B cell (primary cell): Measurements from ENCODE around the gene TLR9. TPM values are rescaled to one million over a fixed set of nuclear protein-coding genes. Genes with fewer than 3 reads are reported as not detected.

Source experiments
- ATAC-seq: fragments of 200-7000 bp; cut with Tn5 transposase; one replicate; pipeline ENCODE4 v1.10.0; 2021; ENCODE audit warnings: low read depth, mild to moderate bottlenecking, moderate number of reproducible peaks, moderate library complexity
- CTCF ChIA-PET: fragments of 350-600 bp; sonication (Branson Sonifier 250); formaldehyde crosslinking; loops from one replicate; lab custom pipeline; 2021; ENCODE audit warnings: antibody characterized with exemption, inconsistent platforms; lab: Charles Lee
- POLR2A ChIA-PET: fragments of 350-600 bp; sonication (Branson Sonifier 250); formaldehyde crosslinking; loops from one replicate; lab custom pipeline; 2021; ENCODE audit warnings: antibody characterized with exemption; lab: Charles Lee
- DNase-seq: peaks from one replicate; pipeline ENCODE4 v3.0.0; 2013
- H2AFZ ChIP-seq: 2 replicates; pipeline ENCODE4 v1.6.1; 2012; ENCODE audit warnings: mild to moderate bottlenecking, low read depth, low read length; ENCODE audit not compliant: insufficient read depth, poor library complexity, severe bottlenecking
- H3K27ac ChIP-seq, 2 donors: 1 replicate in 1 of 2; 2 replicates in 1 of 2; pipeline ENCODE4 v1.5.1; 2012 to 2013; ENCODE audit warnings: low read length in 2 of 2, mild to moderate bottlenecking in 2 of 2, moderate library complexity in 1 of 2
- H3K27me3 ChIP-seq, 4 experiments: fragments of 200-600 bp in 1 of 4; sonication (generic) in 1 of 4; replicated peaks in 1 of 4; 1 replicate in 2 of 4; 2 replicates in 2 of 4; pipeline versions ENCODE4 v1.6.1 to v1.7.0; 2013 to 2016; ENCODE audit warnings: low read length in 3 of 4, mild to moderate bottlenecking in 2 of 4, mixed read lengths in 1 of 4, moderate library complexity in 1 of 4; ENCODE audit not compliant: insufficient read depth in 4 of 4, control insufficient read depth in 3 of 4; ENCODE audit errors: control extremely low read depth in 1 of 4
- H3K36me3 ChIP-seq, 2 experiments: replicated peaks in 1 of 2; 1 replicate in 1 of 2; 2 replicates in 1 of 2; pipeline versions ENCODE4 v1.6.1 to v1.7.1; 2013; ENCODE audit warnings: low read length in 1 of 2; ENCODE audit not compliant: insufficient read depth in 2 of 2, control insufficient read depth in 1 of 2; ENCODE audit errors: control extremely low read depth in 1 of 2, extremely low read depth in 1 of 2
- H3K4me1 ChIP-seq, 2 donors: fragments of 200-600 bp in 1 of 2; sonication (generic) in 1 of 2; 1 replicate in 1 of 2; 2 replicates in 1 of 2; pipeline versions ENCODE4 v1.5.1 to v1.6.1; 2013 to 2017; ENCODE audit warnings: low read length in 2 of 2; ENCODE audit not compliant: control insufficient read depth in 2 of 2, insufficient read depth in 2 of 2
- H3K4me2 ChIP-seq: replicated peaks from 2 replicates; pipeline ENCODE3; 2012; ENCODE audit warnings: mild to moderate bottlenecking, low read depth, low read length; ENCODE audit not compliant: poor library complexity, severe bottlenecking
- H3K4me3 ChIP-seq, 5 experiments: fragments of 200-600 bp in 1 of 5; sonication (generic) in 1 of 5; 1 replicate in 3 of 5; 2 replicates in 2 of 5; pipeline versions ENCODE4 v1.5.1 to v1.7.0; 2011 to 2016; ENCODE audit warnings: low read length in 4 of 5, mild to moderate bottlenecking in 4 of 5, low read depth in 2 of 5, control low read depth in 1 of 5, moderate library complexity in 1 of 5; ENCODE audit not compliant: insufficient read depth in 1 of 5; ENCODE audit errors: control extremely low read depth in 1 of 5, extremely low read depth in 1 of 5
- H3K79me2 ChIP-seq: fragments of 200-600 bp; sonication (generic); one replicate; pipeline ENCODE4 v1.6.0; 2016; ENCODE audit warnings: low read length; ENCODE audit not compliant: control insufficient read depth, insufficient read depth
- H3K9ac ChIP-seq: fragments of 200-600 bp; sonication (generic); 2 replicates; pipeline ENCODE4 v1.6.1; 2017; ENCODE audit warnings: mild to moderate bottlenecking, low read length, moderate library complexity
- H3K9me3 ChIP-seq, 3 donors: one replicate each; pipeline versions ENCODE4 v1.6.1 to v1.7.1; 2013; ENCODE audit warnings: low read length in 2 of 3; ENCODE audit not compliant: control insufficient read depth in 2 of 3, insufficient read depth in 1 of 3; ENCODE audit errors: control extremely low read depth in 1 of 3
- H4K20me1 ChIP-seq: 2 replicates; pipeline ENCODE4 v1.6.0; 2012; ENCODE audit warnings: mild to moderate bottlenecking, low read length; ENCODE audit not compliant: insufficient read depth, control insufficient read depth, poor library complexity, severe bottlenecking
- H3K27ac Mint-ChIP-seq: one replicate; pipeline ENCODE4 v1.8.0; 2021; ENCODE audit warnings: mixed read lengths
- H3K27me3 Mint-ChIP-seq: one replicate; pipeline ENCODE4 v1.8.0; 2021; ENCODE audit warnings: mixed read lengths
- H3K4me1 Mint-ChIP-seq: one replicate; pipeline ENCODE4 v1.8.0; 2021; ENCODE audit warnings: mixed read lengths
- H3K4me3 Mint-ChIP-seq: one replicate; pipeline ENCODE4 v1.8.0; 2021; ENCODE audit warnings: mixed read lengths
- H3K9me3 Mint-ChIP-seq: one replicate; pipeline ENCODE4 v1.8.0; 2022; ENCODE audit warnings: mixed read lengths; ENCODE audit not compliant: insufficient read depth
- EZH2 ChIP-seq: IDR thresholded peaks from 2 replicates; pipeline ENCODE4 v1.6.1; 2012; ENCODE audit warnings: borderline replicate concordance, low read depth, mild to moderate bottlenecking, moderate library complexity, low read length; ENCODE audit not compliant: insufficient read depth, poor library complexity, severe bottlenecking
- WGBS: methylation state at CpG from one replicate; pipeline ENCODE4 v1.1.5; 2013; ENCODE audit warnings: missing lambda C conversion rate; ENCODE audit not compliant: insufficient coverage; 5-methylcytosine and 5-hydroxymethylcytosine counted together
- intact Hi-C: fragments of 100-400 bp; cut with micrococcal nuclease; formaldehyde crosslinking; loops from one replicate; pipeline ENCODE4 v1.10.0; 2022
- polyA plus RNA-seq: library from polyadenylated mRNA; depleted of rRNA; stranded (reverse); fragments of >200 nt; gene quantifications from 2 replicates; pipeline ENCODE4 v1.2.3, GENCODE V29; 2012
- total RNA-seq, 2 donors: library from RNA; stranded (reverse); fragments of 120-200 nt in 1 of 2; gene quantifications; 1 replicate in 1 of 2; 2 replicates in 1 of 2; pipeline versions ENCODE4 v1.2.3 to v1.2.4, GENCODE V29; 2013 to 2022
- TF ChIP-seq, protein P1 (sequence below): fragments of 200-600 bp; IDR thresholded peaks from one replicate; pipeline ENCODE4 v1.8.0; 2022; ENCODE audit warnings: antibody characterized with exemption, mild to moderate bottlenecking

The TLR9 gene
- total and polyA plus RNA-seq, 2 donors (not counting 1 experiment from before 2014, with no cell fraction given), result 3.7 to 21.0 TPM

- H3K9me3 Mint-ChIP-seq, result no peaks in the 10 kb centered on the region
- Histone ChIP-seq H3K9me3 (no peaks in the 10 kb centered on the region), H3K27me3 (no peaks in the 10 kb centered on the region), H3K9ac (no peak overlapping the region), H3K4me1 (peaks cover 15 to 25% of the 10 kb centered on the region in 2 donors), H3K79me2 (peaks cover 26% of the 10 kb centered on the region), H3K36me3 (peaks cover 0 to under 1% of the 10 kb centered on the region in 2 experiments), H3K27ac (no peak overlapping the region), H2AFZ (no peak overlapping the region), H4K20me1 (no peaks in the 10 kb centered on the region), H3K4me3 (no peak overlapping the region), H3K4me2 (no peak overlapping the region)
- peaks cover 26% of the 10 kb centered on the region for H3K4me1 Mint-ChIP-seq
- ATAC-seq (no peak), DNase-seq (no peak)
- H3K27ac Mint-ChIP-seq, result no peak overlapping the region
- no peak overlapping the region for H3K4me3 Mint-ChIP-seq
- TF ChIP-seq, protein P1, sequence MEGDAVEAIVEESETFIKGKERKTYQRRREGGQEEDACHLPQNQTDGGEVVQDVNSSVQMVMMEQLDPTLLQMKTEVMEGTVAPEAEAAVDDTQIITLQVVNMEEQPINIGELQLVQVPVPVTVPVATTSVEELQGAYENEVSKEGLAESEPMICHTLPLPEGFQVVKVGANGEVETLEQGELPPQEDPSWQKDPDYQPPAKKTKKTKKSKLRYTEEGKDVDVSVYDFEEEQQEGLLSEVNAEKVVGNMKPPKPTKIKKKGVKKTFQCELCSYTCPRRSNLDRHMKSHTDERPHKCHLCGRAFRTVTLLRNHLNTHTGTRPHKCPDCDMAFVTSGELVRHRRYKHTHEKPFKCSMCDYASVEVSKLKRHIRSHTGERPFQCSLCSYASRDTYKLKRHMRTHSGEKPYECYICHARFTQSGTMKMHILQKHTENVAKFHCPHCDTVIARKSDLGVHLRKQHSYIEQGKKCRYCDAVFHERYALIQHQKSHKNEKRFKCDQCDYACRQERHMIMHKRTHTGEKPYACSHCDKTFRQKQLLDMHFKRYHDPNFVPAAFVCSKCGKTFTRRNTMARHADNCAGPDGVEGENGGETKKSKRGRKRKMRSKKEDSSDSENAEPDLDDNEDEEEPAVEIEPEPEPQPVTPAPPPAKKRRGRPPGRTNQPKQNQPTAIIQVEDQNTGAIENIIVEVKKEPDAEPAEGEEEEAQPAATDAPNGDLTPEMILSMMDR, result no peak
- TF ChIP-seq EZH2, result no peak
- ChIA-PET POLR2A (no interaction called here), CTCF (interaction anchor here (0.9 to 1.8 kb wide), 3 partner anchors 14 to 39 kb away, joined by 3 to 6 read pairs (median 3); partner anchors contain the start of gene TLR9)
- no peaks in the 10 kb centered on the region for H3K27me3 Mint-ChIP-seq
- 95% methylated on average over 9 of the region's 10 CpGs for WGBS
- intact Hi-C loops, result no loop called here
Measured at GRCh38 chr3:52195823-52196331, 29.6 kb downstream of the TLR9 start.

GRCh38 chr3:52195291-52195597 is 30.2 kb downstream of the TLR9 start:
- Histone ChIP-seq H4K20me1 (no peaks in the 10 kb centered on the region), H3K9me3 (no peaks in the 10 kb centered on the region), H3K79me2 (peaks cover 26% of the 10 kb centered on the region), H3K27ac (no peak overlapping the region), H3K4me1 (peaks cover 15 to 25% of the 10 kb centered on the region in 2 donors), H3K36me3 (no peaks in the 10 kb centered on the region), H3K4me2 (no peak overlapping the region), H2AFZ (no peak overlapping the region), H3K27me3 (no peaks in the 10 kb centered on the region), H3K4me3 (no peak overlapping the region), H3K9ac (no peak overlapping the region)
- ChIA-PET POLR2A (interaction anchor here (0.6 kb wide), 1 partner anchor 67 kb away, joined by 4 read pairs; no protein-coding TSS in a partner anchor), CTCF (interaction anchor here (1.8 kb wide), 1 partner anchor 14 kb away, joined by 3 read pairs; no protein-coding TSS in a partner anchor)
- H3K4me3 Mint-ChIP-seq, result no peak overlapping the region
- no peaks in the 10 kb centered on the region for H3K9me3 Mint-ChIP-seq
- DNase-seq, result no peak
- 100% methylated on average over 1 of the region's 3 CpGs for WGBS
- intact Hi-C loops, result no loop called here
- H3K27ac Mint-ChIP-seq, result no peak overlapping the region
- TF ChIP-seq, protein P1, result no peak
- no peak for TF ChIP-seq EZH2
- H3K4me1 Mint-ChIP-seq, result peaks cover 26% of the 10 kb centered on the region
- no peak for ATAC-seq
- H3K27me3 Mint-ChIP-seq, result no peaks in the 10 kb centered on the region
